ENCODE results near the gene LAMC2.

The LAMC2 gene

DNA sequence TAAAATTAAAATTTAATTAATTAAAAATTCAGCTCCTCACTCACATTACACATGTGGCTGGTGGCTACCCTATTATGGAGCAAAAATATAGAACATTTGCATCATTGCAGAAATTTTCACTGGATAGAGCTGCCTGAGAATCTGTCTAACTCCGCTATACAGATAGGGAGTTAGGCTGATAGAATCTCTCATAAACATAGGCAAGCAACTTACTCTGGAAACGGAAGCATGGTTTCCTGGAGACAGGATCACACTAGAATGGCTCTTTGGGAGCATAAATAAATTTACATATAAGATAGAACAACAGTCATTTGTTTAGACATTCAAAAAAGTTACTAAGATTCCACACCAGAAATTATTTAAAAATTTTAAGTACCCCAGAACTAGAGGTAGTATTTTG is 12.2 kb upstream of the LAMC2 start:
- FAIRE-seq: no peak

DNA sequence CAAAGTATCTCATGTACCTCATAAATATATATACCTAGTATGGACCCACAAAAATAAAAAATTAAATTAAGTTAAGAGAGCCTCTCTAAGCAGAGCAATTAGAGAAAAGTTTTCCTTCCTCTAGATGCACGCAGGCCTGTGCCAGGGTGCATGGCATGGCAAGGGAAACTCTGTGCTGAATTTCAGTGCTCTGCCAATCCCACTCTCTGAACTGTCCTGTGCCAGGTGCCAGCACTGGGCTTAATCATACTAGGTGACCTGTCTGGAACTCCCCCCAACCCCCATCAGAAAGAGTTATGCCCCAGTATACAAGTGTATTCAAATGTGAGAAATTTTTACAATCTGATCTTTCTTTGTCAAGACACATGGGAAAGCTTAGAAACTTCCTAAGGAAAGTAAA is 10.4 kb upstream of the LAMC2 start:
- FAIRE-seq: no peak

DNA sequence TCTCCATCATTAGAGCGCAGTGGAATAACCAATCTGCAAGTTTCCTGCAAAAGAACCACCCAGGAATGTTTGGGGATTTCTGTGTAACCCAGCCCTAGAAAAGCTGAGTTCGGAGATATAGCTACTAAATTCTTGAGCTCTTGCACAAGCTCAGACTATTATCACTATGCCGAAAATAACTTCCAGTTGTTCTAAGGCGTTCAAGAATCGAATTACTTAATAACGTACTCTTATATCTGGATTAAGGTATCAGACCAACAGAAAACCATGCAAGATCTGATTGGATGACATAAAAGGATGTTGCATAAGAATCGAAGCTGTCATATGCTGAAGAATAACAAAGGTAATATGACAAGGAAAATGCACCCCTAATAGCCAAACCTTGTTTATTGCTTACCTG is 7.5 kb upstream of the LAMC2 start:
- FAIRE-seq: no peak

DNA sequence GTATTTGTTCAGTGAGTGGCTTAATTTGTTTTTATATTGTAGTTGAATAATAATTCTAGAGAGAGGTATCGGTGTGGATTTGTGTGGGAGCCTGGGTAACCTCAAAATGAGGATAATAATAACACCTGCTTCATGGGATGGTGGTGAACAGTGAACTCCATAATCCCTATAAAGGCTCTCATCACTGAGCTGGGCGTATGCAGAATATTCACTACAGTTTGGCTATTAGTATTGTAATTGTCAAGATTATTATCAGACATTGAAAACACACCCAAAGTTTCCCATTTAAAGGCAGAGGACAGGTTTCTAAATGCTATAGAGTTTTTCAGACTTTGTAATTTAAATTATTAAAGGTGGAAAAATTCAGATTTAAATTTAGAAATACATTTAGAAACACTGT is 7.0 kb upstream of the LAMC2 start:
- no peak for FAIRE-seq

DNA sequence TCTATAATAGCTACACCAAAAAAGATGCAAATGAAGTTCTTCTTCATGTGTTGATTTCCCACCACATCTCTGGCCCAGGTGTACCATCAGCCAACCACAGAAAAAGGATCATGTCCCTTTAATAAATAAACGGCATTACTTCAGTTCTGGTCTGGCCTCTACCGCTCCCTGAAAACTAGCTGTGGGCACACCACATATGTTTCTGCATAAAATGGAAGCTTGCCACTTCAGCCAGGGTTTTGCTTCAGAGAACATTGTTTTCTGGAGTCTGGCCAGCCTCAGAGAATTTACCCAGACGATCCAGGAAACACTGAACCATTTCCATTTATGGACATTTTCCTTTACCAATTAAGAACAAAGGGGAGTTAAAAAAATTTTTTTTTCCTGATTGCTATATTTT is 5.8 kb upstream of the LAMC2 start:
- no peak for FAIRE-seq

DNA sequence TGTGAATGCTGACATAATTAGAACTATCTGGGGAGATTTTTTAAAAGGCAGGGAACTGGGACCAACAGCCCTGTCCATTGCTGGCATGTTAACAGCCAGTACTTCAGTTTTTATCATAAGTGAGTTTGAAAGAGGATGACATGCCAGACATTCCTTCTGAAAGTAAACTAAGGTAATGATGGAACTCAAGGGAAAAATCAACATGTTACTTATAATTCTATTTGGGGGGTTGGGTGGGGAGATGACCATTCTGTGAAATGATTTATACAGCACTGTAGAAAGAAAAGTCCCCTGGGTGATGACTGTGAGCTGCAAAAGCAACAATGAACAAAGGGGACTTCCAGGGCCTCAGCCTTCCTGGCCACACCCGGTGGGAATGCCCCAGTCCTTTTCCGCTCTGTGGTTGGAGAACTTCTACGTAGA is 5.4 kb upstream of the LAMC2 start:
- FAIRE-seq: no peak

DNA sequence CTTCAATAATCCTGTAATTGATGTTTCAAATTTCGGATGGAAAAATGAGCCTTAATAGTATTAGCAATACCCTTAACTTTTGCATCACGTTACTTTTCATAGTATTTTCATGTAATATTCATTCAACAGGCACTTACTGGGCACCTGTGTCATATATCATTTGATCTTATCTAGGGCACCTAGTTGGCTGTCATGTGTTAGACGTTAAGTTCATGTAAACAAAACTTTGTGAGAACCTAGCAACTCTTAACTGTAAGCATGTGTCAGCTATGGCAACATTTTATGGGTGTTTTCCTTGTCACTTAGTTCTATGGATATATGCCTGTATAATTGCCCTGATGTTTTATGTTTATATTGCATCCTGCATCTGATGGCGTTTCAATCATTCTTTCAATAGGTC is 777 bp downstream of the LAMC2 start:
- FAIRE-seq: no peak

DNA sequence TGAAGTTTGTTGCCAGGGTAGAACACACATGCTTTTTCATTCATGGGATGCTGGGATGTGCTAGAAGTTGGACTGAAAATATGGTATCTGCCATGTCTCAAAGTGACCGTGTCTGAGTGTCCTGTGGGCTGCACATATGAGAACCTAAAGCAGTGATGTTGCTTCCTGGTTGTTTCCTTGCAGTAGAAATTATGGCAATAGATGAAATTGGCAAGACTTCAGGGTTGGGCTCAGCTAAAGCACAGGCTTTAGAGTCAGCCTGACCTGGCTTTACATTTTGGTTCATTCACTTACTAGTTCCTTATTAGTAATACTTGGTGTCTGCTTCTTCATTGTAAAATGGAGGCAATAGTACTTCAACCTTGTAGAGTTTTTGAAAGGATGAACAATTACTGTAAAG is 2.2 kb downstream of the LAMC2 start:
- FAIRE-seq: no peak

DNA sequence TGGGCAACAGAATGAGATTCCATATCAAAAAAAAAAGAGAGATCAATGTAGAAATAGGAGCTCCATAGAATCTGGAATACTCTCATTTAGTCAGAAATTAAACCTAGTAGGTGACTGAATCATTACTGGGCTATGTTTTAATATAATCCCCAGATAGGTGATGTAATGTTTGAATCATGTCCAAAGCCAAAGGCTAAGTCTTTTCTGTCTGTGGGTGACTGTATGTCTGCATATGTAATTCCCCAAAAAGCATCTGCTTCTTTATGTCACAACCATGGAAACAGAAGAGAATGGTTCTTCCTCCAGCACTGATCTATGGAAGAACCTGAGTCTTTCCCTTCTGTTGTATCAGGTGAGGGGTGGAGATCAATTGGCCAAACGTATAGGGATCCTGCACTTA is 5.8 kb downstream of the LAMC2 start:
- FAIRE-seq: no peak

DNA sequence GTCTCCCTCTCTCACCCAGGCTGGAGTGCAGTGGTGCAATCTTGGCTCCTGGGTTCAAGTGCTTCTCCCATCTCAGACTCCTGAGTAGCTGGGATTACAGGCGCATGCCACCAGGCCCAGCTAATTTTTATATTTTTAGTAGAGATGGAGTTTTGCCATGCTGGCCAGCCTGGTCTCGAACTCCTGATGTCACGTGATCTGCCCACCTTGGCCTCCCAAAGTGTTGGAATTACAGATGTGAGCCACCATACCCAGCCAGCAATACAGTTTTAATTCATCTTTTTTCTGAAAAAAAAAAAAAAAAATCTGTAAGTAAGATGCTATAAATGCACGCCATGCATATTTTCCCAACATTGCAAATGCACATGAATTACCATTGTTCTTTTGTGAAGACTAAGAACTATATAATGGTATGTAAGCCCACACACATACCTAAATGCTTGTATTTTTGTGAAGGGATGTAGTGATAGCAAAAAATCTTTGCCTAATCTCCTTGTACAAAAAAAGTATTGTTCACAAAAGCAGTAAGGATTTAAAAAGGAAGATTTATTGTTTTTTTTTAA is 8.0 kb downstream of the LAMC2 start:
- FAIRE-seq: no peak

DNA sequence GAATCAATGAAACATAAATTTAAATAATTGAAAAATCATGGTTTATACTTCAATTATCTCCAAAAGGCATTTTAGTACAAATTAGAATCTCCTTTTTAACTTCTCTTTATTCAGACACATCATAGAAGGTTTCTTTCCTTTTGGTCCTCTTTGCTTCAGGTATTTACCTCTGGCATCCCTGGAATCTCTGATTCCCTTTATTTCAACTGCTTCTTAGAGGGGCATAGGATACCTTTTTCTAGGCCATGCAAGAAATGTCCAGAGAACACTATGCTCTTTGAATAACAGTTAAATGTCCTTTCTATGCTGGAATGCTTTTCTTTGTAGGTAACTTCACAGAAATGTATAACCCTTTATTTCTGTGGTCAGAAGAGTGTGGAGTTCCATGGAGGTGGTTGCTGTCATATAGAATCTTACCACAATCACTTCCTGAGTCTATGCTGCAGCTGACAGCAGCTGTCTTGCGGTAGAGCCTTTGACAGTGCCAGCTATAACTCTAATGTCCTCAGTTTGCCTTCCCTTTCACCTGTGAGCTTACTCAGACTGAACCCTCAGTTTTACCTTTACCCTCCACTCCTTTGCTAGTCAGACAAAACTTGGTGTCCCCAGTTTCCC is 8.6 kb downstream of the LAMC2 start:
- FAIRE-seq: no peak

DNA sequence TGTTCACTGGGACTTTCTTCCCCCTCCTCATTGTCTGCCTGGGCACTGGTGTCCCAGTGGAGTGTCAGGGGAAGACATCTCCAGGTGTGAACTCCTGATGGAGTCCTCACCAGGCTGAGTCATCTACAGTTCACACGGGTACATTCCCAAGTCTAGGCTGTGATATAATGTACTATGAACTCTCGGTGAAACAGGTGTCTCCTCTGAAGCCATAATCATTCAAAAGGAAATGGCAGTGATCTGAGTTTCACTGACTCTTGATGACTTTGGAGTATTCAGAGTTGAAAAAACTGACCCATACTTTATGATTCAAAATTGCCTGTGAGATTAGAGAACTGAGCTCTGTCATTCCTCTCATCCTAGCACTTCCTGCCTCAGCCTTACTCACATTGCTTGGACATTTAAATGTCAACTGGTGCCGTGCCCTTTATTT is 9.1 kb downstream of the LAMC2 start:
- no peak for FAIRE-seq

DNA sequence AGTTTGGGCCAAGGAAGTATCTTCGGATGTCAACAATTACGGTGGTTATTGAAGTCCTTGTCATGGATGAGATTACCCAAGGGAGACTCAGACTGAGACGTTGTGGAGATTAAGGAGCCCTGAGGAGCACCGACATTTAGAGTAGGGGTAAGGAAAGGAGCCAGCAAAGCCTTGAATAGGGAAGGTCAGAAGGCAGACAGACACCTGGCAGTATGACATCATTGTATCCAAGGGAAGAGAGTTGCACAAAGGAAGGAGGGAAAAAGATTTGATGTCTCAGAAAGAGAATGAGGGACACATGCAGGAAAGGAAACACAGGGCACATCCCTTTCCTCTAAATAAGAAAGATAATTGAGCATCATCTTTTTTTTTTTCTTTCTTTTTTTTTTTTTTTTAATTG is 11.7 kb downstream of the LAMC2 start:
- FAIRE-seq: no peak

DNA sequence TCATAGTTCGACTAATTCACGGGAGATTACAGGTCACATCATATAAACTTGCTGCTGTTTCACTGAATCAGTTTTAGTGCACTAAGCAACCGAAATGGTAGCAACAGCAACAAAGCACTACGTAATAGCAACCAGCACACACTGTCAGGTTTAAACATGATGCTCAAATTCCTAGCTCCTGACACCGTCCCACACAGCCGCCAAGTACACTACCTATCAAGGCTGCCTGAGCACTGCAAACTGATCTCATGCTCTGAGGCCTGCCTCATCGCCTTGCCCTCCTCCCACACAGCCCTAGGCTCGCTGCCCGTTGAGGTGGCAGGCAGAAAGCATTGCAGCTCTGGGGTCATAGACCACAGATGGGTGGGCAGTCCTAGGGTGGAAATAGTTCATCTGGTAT is 12.4 kb downstream of the LAMC2 start:
- FAIRE-seq: no peak

DNA sequence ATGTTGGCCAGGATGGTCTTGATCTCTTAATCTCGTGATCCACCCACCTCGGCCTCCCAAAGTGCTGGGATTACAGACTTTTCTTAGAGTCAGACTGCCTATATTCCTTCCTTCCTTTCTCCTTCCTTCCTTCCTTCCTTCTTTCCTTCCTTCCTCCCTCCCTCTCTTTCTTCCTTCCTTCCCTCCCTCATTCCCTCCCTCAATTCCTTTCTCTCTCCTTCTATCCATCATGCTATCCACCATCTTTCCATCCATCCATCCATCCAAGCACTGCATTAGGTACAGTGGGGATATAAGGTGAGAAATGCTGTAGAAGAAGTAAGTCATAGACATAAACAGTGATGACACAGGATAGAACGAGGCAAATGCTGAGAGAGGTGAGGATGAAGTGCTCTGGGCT is 13.2 kb downstream of the LAMC2 start:
- FAIRE-seq: no peak

DNA sequence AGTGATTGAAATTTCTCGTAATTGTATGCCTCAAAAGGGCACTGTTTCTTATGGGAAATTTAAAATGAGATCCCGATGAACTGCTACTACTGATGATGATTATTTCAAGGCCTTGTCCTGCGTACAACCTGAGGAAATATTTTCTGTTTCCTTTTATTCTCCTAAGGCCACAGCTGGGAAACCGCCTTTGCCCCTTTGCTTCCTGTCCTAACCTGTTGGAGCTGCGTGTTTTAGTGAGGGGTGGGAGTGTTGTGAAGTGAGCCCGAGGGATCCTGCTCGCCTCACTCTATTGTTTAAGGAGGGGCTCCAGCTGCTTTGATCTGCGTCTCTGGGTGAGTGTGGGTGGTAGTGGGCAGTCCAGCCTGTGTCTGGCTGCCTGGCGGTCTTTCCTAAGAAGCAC is 14.4 kb downstream of the LAMC2 start:
- FAIRE-seq: no peak

DNA sequence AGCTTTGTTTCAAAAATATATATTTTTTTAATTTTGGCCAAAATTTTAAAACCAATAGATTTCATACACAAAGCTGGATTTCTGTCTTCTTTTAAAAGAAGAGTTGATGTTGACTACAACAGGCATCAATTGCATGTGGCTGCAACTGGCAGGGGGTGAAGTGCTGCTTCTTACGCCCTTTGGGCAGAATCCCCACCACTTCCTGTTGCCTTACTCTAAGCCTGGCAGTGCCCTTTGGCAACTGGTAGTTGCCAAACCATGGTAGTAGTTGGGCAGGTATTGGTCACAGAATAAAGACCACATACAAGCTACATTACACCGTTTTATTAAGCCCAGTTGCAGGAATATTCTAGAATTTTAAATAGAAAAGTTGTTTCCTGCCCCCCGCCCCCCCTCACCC is 17.0 kb downstream of the LAMC2 start:
- FAIRE-seq: no peak

DNA sequence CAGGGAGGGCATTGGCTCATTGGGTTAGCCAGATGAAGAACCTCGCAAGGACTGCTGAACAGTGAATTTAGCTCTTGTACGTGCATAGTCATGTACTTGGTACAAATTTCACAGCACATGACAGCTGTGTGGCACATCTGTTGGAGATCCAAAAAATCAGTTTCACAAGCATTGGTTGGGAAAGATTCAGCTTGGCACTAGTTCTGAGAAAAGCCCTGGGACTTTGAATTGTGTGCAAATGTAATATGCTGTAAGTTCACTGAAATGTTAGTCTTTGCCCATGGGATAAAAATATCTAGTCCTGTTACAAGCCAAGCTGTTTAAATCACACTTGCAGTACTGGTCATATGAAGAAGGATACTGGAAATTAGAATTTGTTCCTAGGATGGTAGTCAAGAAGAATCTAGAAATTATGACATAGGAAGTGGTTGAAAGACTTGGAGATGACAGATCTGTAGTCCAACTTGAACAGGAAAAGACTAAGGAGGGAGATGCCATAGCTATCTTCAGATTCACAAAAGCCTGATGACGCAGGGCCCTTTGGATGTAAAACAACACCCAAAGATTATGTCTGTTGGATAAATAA is 19.2 kb downstream of the LAMC2 start:
- no peak for FAIRE-seq

DNA sequence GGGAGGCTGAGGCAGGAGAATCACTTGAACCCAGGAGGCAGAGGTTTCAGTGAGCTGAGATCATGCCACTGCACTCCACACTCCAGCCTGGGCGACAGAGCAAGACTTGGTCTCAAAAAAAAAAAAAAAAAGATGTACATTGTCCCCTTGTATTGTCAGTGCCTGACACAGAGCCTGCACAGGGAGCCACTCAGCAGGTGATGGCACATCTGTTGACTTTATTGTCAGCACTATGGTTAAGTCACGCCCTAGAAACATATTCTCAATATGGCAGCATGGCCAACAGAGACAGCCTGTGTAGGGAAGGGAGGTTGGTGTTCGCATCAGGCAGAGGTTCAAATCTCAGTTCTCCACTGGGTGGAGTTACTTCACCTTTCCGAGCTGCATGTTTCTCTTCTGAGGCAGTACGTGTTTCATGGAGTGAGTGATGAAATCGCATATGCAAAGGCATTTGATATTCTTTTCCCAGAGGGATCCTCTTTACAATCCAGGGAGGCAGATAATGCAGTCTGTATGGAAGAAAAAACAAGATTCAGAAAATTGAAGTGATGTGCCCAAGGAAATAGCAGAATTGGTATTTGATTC is 20.6 kb downstream of the LAMC2 start:
- no peak for FAIRE-seq

DNA sequence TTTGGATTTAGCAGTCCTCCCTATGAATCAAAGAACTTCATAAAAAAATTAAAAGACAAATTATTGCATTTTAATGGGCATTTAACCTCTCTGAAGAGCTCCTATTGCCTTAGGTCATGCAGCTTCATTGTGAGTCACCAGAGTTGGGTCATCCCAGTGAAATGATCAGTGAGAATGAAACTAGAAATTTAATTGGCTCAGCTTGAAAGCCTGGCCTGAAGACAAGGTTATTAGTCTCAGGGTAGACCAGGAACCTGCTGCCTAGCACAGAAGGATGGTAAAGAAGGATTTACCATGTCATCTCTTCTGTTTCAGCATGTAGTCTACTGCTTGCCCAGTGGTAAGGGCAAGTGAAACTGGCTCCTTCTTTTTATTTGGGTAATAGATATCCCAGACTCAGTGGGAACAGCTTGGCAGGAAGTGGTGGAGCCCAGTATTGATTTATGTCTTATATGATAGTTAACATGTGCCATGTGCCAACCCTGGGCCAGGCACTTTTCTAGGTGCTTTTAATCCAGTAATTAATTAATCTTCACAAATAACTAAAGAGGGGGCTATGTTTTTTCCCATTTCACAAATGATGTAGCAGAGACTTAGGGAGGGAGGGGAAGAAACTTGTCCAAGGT is 23.6 kb downstream of the LAMC2 start:
- no peak for FAIRE-seq

DNA sequence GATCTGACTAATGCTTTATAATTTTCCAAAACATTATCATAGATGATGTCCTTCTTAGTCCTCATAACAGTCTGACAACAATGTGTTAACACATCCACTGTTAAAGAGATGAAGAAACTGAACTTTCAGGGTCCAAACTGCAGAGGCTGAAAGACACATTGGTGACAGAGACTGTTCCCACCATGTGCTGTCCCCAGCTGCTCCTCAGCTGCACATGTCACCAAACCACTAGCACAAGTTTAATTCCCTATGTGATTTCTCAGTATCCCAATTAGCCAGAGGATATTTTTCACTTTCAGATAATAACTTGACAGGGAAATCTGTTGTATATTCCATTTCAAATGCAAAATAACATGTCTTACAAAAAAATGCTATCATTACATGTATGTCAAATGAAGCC is 24.6 kb downstream of the LAMC2 start:
- FAIRE-seq: no peak

DNA sequence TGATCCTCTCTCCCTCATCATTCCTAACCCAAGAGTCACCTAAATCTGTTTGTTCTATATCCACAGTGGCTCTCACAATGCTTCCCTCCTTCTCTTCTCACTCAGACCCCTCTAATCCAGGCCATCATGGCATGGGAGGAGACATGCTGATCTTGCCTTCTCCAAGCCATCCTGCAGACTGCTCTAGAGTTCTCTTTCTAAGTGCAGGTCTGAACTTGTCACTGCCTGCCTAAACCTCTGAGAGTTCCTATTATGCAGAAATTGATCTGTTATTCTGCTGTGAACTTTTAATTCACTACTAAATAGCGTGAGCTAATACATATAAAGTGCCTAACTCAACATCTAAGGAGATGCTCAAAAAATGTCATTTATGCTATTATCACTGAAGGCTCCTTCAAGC is 26.8 kb downstream of the LAMC2 start:
- no peak for FAIRE-seq

DNA sequence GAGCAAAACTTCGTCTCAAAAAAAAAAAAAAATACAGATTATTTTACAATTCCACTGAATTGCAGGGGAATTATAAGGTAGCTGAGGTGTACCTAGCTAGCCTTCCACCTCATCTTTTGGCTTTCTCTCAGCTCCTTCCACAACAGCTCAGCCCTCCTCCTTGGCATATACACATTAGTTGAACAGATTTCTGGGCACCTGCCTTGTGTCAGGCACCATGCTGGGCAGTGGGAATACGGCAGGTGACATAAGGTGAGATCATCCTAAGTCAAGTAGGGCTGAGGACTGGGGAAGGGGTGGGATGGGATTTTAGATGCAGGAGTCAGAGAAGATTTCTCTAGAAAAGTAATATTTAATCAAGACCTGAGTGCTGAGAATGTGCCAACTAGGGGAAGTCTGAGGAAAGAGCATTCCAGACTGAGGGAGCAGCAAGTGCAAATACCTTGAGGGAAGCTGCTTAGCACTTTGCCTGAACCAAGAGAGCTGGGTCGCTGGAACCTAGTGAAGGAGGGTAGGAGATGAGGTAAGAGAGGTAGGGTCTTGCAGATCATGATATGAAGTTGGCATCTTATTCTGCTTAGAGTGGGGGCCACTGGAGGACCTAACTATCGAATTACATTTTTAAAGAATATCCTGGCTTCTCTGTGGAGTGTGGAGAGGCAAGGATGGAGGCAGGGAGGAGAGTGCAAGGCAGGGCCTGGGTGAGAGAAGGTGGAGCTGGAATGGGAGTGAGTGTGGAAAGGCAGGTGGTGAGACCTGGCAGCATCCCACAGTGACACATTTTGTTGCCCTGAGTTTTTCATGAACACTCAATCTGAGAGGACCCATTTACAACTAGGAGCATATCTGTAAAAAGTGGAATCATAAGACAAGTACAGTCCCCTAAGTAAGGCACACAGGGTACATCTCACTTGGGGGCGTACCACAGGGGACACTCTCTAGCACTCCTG is 28.2 kb downstream of the LAMC2 start:
- FAIRE-seq: no peak
